HCT116 (cell line): ENCODE measurements around the gene QPCT.

ENCODE experiments used
- FOSL1 ChIP-seq: IDR thresholded peaks from 2 replicates; pipeline ENCODE4 v1.6.1; 2012; ENCODE audit warnings: low read depth
- POLR2A ChIP-seq: IDR thresholded peaks from 2 replicates; pipeline ENCODE4 v1.7.0; 2011; ENCODE audit warnings: borderline replicate concordance; ENCODE audit not compliant: insufficient read depth, insufficient read length; ENCODE audit errors: extremely low read depth
- POLR2AphosphoS5 ChIP-seq: IDR thresholded peaks from 2 replicates; pipeline ENCODE4 v1.6.1; 2011; ENCODE audit warnings: mild to moderate bottlenecking, low read depth, low read length, moderate library complexity
- SP1 ChIP-seq: IDR thresholded peaks from 2 replicates; pipeline ENCODE4 v1.6.1; 2012; ENCODE audit warnings: low read depth
- TF ChIP-seq, protein P1 (sequence below), 3 experiments: fragments of 200-600 bp in 1 of 3; sonication (generic) in 1 of 3; IDR thresholded peaks in 2 of 3; conservative IDR thresholded peaks in 1 of 3; 2 replicates each; pipeline ENCODE4 v1.5.1; 2012 to 2017; ENCODE audit warnings: low read depth in 2 of 3, low read length in 2 of 3, antibody characterized with exemption in 1 of 3, borderline replicate concordance in 1 of 3, control low read depth in 1 of 3, mild to moderate bottlenecking in 1 of 3, mixed read lengths in 1 of 3, mixed run types in 1 of 3, moderate library complexity in 1 of 3; ENCODE audit not compliant: insufficient read depth in 1 of 3

DNA sequence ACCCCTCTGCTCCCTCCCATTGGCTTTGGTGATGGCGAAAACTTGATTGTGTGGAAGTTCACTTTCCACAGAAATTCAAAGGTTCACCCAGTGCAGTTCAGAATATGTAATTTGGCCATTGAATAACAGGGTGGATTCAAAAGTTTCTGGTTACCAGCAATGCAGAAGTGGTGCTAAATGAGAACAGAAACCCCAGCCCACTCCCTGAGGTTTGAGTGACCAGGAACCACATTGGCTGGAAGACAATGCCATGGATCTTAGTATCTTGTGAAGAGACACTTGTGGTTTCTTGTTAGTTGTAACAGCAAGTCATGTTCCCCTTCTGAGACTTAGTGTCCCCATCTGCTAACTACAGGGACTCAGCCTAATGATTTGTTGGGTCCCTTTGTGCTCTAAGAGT lies 49.8 kb downstream of the QPCT start:
- TF ChIP-seq, protein P1, sequence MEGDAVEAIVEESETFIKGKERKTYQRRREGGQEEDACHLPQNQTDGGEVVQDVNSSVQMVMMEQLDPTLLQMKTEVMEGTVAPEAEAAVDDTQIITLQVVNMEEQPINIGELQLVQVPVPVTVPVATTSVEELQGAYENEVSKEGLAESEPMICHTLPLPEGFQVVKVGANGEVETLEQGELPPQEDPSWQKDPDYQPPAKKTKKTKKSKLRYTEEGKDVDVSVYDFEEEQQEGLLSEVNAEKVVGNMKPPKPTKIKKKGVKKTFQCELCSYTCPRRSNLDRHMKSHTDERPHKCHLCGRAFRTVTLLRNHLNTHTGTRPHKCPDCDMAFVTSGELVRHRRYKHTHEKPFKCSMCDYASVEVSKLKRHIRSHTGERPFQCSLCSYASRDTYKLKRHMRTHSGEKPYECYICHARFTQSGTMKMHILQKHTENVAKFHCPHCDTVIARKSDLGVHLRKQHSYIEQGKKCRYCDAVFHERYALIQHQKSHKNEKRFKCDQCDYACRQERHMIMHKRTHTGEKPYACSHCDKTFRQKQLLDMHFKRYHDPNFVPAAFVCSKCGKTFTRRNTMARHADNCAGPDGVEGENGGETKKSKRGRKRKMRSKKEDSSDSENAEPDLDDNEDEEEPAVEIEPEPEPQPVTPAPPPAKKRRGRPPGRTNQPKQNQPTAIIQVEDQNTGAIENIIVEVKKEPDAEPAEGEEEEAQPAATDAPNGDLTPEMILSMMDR (IDR thresholded peaks at IDR 0.05 in 2 of 3, conservative IDR thresholded peaks at IDR 0.05 in 1 of 3; ENCODE audit: borderline replicate concordance in 1 of 3, insufficient read depth in 1 of 3, low read depth in 2 of 3, low read length in 2 of 3): no peak
- TF ChIP-seq SP1: no peak
- no peak for TF ChIP-seq POLR2AphosphoS5
- TF ChIP-seq FOSL1: no peak
- TF ChIP-seq POLR2A: no peak
